Right renal cortex interstitium (tissue), 3 donors: ENCODE results near the gene XG. TPM values are rescaled to one million over a fixed set of nuclear protein-coding genes. Genes with fewer than 3 reads are reported as not detected.
"Not testable (repeated sequence)": the region's sequence is repeated elsewhere in the genome, so short reads cannot be mapped to it uniquely, and the experiment has no call there.

Experiments used
- DNase-seq, 3 donors: peaks; one replicate each; pipeline ENCODE4 v3.0.0-alpha.2; 2013; ENCODE audit warnings: low read depth in 3 of 3, low spot score in 2 of 3
- polyA plus RNA-seq, 3 donors: library from polyadenylated mRNA; unstranded; fragments of 120-200 nt; gene quantifications; one replicate each; pipeline ENCODE4 v1.2.1, GENCODE V29; 2013; ENCODE audit not compliant: insufficient read length in 3 of 3

The XG gene
- polyA plus RNA-seq, 3 donors, result 0.14 to 0.29 (median 0.16) TPM

DNA sequence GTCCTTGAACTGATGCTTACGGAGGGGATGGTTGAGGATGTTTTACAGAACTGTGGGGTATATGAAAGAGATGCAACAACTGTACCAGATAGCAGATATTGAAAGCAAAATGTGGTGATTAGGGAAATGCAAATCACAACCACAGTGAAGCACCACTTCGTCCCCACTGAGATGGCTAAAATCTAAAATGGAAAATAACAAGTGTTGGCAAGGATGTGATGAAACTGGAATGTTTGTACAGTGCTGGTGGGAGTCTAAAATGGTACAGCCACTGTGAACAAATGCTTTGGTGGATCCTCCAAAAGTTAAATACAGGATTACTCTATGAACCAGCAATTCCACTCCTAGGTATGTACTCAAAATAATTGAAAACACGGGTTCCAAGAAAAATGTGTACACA, 22.9 kb downstream of the XG start:
- DNase-seq, result no peak

GRCh38 chrX:2780472-2781225, 28.8 kb downstream of the XG start:
- DNase-seq, result peak in 2 of 3 donors; percentile 13 to 21

GRCh38 chrX:2781226-2781571, 29.4 kb downstream of the XG start:
- no peak for DNase-seq

DNA sequence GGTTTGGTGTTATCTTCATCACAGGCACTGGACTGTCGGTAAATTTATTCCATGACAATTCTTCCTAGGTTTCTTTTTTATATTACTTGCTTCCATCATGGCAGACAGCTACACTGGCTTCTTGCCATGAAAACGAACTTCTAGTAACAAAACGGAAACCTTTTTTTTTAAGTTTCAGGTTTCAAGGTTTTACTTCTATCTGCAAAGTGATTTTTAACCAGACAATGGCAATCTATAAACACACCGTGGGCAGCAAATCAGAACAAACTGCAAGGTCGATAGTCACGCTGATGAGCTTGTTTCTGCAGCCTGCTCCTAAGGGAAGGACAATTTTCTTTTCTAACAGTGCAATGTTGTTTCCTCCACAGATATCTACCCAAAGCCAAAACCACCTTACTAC, 29.9 kb downstream of the XG start:
- no peak for DNase-seq

DNA sequence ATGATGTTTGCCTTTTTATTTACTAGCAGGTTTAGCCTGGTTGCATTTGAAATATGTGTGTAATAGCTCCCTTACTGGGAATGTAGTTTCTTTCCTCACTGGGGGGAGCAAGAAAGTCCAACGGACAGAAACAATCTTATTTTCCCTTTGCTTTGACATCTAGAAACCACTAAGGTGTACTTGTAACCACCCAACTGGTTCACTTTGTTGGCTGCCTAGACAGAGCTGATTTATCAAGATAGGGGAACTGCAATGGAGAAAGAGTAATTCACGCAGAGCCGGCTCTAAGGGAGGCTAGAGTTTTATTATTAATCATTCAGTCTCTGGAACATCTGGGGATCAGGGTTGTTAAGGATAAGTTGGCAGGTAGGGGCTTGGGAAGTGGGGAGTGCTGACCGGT, 30.3 kb downstream of the XG start:
- no peak for DNase-seq

- no peak for DNase-seq
Observed at GRCh38 chrX:2782778-2783177, 30.9 kb downstream of the XG start.

- no peak for DNase-seq
Observed at GRCh38 chrX:2784026-2784425, 32.2 kb downstream of the XG start.

GRCh38 chrX:2785538-2785937, 33.7 kb downstream of the XG start:
- no peak for DNase-seq

- no peak for DNase-seq
Observed at GRCh38 chrX:2788980-2789379, 37.1 kb downstream of the XG start.

DNA sequence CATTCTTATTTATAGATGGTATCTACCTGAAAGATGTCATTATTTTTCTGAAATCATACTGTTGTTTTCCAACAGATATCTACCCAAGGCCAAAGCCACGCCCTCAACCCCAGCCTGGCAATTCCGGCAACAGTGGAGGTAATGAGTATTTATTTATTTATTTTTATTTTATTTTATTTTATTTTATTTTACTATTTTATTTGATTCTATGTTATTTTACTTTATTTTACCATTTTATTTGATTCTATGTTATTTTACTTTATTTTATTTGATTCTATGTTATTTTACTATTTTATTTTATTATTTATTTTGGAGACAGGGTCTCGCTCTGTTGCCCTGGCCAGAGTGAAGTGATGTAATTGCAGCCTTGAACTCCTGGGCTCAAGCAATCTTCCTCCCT, 37.7 kb downstream of the XG start:
- DNase-seq, result no peak

- DNase-seq, result no peak
Observed at GRCh38 chrX:2793752-2794151, 41.9 kb downstream of the XG start.

GRCh38 chrX:2794336-2794735, 42.5 kb downstream of the XG start:
- DNase-seq, result no peak

DNA sequence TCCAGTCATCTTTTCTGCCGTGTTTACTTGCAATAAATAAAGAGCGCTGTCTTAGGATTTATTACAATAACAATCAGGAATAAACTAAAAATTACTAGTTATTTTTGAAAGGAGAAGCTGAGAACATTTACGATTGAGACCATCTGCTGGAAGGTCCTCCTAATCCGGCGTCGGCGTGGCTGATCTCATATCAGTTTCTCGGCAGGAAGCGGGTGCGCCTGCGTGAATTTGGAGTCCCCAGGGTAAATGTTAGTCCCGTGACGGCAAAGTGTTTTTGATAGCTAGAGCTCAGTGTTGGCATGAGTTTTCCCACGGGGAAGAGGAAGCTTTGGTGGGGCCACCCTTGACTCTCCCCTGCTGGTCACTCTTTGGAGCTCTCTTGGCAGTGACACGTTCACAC, 45.0 kb downstream of the XG start:
- not testable (repeated sequence) for DNase-seq

GRCh38 chrX:2799369-2799768, 47.5 kb downstream of the XG start:
- no peak for DNase-seq

GRCh38 chrX:2799980-2800379, 48.1 kb downstream of the XG start:
- not testable (repeated sequence) for DNase-seq

GRCh38 chrX:2801223-2801622, 49.4 kb downstream of the XG start:
- no peak for DNase-seq

- not testable (repeated sequence) for DNase-seq
Observed at GRCh38 chrX:2802376-2803090, 50.7 kb downstream of the XG start.

DNA sequence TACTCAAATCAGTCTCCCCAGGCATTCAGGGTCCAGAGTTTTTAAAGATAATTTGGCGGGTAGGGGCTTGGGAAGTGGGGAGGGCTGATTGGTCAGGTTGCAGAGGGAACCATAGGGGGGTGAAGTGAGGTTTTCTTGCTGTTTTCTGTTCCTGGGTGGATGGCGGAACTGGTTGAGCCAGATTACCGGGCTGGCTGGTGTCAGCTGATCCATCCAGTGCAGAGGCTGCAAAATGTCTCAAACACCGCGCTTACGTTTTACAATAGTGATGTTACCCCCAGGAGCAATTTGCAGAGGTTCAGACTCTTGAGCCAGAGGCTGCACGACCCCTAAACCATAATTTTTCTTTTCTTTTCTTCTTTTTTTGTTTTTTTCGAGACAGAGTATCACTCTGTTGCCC, 51.6 kb downstream of the XG start:
- not testable (repeated sequence) for DNase-seq

- DNase-seq, result not testable (repeated sequence)
Observed at GRCh38 chrX:2804106-2804843, 52.4 kb downstream of the XG start.

DNA sequence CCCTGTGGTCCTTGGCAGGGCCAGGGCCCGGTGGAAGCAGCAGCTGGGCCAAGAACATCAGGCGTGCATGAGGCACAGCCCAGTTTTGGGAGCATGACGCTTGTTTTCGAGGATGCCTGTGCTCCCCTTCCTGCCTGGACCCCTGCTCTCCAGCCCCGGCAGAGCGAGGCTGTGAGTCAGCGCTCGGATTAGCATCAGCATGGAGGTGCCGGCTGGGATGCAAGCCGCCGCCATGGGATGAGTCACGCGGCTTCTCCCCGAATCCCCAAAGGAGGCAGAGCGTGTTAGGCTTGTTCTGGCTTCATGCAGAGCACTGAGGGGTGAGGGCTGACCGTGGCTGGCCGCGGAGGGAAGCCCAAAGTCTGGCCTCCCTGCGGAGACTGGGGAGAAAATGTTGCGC, 53.0 kb downstream of the XG start:
- DNase-seq, result not testable (repeated sequence)

- DNase-seq, result no peak
Observed at GRCh38 chrX:2811271-2811670, 59.4 kb downstream of the XG start.
